GM21737 (cell line): ENCODE data around the gene HLA-DQA1.
"Not testable (repeated sequence)": the region's sequence is repeated elsewhere in the genome, so short reads cannot be mapped to it uniquely, and the experiment has no call there.

Experiments
- ATAC-seq: cut with Tn5 transposase; IDR thresholded peaks from one replicate; pipeline ENCODE4 v1.9.1; 2021; ENCODE audit warnings: mild to moderate bottlenecking, moderate library complexity; ENCODE audit not compliant: unreplicated experiment

Gene HLA-DQA1

GRCh38 chr6:32657819-32658218, 20.6 kb downstream of the HLA-DQA1 start:
- not testable (repeated sequence) for ATAC-seq

- ATAC-seq = no peak
These were observed 21.2 kb downstream of the HLA-DQA1 start for GRCh38 chr6:32658268-32658897.

GRCh38 chr6:32659856-32660595, 22.8 kb downstream of the HLA-DQA1 start:
- ATAC-seq = no peak

- no peak for ATAC-seq
These were observed 24.9 kb downstream of the HLA-DQA1 start for GRCh38 chr6:32662099-32662498.

- ATAC-seq = no peak
These were observed 25.6 kb downstream of the HLA-DQA1 start for GRCh38 chr6:32662836-32663235.

- ATAC-seq = no peak
These were observed 27.1 kb downstream of the HLA-DQA1 start for GRCh38 chr6:32664354-32664753.

GRCh38 chr6:32664827-32665362, 27.7 kb downstream of the HLA-DQA1 start:
- ATAC-seq = no peak

GRCh38 chr6:32665661-32666060, 28.5 kb downstream of the HLA-DQA1 start:
- ATAC-seq = no peak

- peak; percentile 70 for ATAC-seq
These were observed 29.5 kb downstream of the HLA-DQA1 start, which contains the start of gene HLA-DQB1 for GRCh38 chr6:32666420-32667300. TSS of gene HLA-DQB1 (minus strand) at chr6:32666657. CDS start at chr6:32666607, 50 bp downstream.

- ATAC-seq = peak; percentile 70
These were observed 31.1 kb downstream of the HLA-DQA1 start for GRCh38 chr6:32668226-32668747.

- no peak for ATAC-seq
These were observed 32.0 kb downstream of the HLA-DQA1 start for GRCh38 chr6:32669240-32669639.

GRCh38 chr6:32669893-32670292, 32.7 kb downstream of the HLA-DQA1 start:
- no peak for ATAC-seq

- not testable (repeated sequence) for ATAC-seq
These were observed 34.7 kb downstream of the HLA-DQA1 start for GRCh38 chr6:32671908-32672307.

- not testable (repeated sequence) for ATAC-seq
These were observed 36.9 kb downstream of the HLA-DQA1 start for GRCh38 chr6:32674123-32674522.

- ATAC-seq = no peak
These were observed 42.3 kb downstream of the HLA-DQA1 start for GRCh38 chr6:32679492-32679891.

GRCh38 chr6:32680055-32680454, 42.8 kb downstream of the HLA-DQA1 start:
- ATAC-seq = no peak

GRCh38 chr6:32684246-32684645, 47.0 kb downstream of the HLA-DQA1 start:
- no peak for ATAC-seq

GRCh38 chr6:32685603-32686002, 48.4 kb downstream of the HLA-DQA1 start:
- peak; percentile 67 for ATAC-seq

GRCh38 chr6:32689531-32690501, 52.6 kb downstream of the HLA-DQA1 start:
- no peak for ATAC-seq

GRCh38 chr6:32692019-32692418, 54.8 kb downstream of the HLA-DQA1 start:
- no peak for ATAC-seq
